ENCODE results near the gene GFRA1.

The GFRA1 gene

DNA sequence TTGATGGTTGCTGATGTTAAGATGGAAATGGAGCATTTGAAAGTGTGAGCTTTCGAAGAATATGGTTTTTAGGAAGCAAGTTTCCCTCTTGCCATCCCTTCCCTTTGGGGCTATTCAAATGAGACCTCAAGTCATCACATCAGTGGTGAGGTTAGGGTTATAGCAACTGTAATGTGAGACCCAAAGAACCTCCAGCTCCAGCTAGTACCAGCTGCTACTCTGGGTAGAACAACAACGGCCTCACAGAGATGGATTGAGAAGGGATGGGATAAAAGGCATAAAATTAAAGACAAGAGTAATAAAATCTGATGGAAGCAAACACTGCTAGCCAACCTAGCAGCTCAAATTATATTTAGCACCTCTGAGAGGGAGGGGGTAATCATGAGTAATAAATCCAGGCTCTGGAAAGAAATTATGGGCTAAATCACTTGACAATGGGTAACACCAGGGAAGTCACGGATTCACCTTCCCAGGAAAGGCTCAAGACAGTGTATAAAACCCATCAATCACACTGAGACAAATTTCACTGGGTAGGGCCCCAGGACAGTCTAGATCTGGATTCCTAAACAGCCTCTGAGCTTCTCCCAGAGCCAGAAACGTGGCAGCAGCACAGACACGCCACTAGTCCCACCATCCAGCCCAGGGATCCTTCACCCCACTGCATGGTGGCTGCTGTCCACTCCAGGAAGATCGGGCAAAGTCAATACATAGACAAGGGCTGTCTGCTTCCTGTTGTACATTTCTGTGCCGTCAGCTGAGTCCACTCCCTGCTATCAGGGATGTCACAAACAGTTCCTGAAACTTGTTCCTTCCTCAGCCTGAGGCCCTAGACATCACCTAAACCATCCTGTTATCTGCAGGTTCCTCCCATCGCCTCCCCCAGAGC lies 151.1 kb downstream of the GFRA1 start:
- DNase-seq = no peak

DNA sequence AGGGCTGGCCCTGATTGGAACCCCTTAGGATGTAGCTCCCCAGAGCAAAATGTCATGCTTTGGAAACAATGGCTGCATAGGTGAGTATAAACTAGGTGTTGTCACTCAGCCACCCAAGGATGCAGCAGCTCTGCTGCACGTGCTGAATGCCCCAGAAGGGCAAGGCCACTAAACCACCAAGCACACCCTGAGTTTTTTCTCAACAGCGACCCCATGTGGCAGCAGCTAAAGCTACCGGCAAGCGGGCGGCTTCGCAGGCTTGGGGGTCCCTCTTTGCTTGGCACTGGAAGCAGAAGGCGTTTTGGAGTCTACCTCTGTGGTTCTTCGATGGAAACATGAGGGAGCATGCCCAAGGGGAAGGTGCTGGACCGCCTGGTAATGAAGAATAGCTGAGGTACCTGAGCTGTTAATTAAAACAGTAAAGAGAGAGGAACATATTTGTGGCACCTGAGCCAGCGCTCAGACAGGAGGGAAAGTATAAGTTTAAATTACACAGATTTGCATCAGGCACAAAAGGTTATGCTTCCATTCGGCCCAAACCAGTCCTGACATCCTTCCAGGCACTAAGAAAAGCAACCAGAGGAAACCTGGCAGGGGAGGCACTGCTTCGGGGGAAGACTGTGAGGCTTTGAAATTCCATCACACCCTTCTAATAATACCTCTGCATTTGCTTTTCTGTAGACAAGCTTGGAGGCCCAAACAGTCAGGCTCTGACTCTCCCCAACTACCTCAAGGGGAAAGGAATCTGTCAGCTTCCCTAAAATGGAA lies 152.1 kb downstream of the GFRA1 start:
- no peak for DNase-seq

DNA sequence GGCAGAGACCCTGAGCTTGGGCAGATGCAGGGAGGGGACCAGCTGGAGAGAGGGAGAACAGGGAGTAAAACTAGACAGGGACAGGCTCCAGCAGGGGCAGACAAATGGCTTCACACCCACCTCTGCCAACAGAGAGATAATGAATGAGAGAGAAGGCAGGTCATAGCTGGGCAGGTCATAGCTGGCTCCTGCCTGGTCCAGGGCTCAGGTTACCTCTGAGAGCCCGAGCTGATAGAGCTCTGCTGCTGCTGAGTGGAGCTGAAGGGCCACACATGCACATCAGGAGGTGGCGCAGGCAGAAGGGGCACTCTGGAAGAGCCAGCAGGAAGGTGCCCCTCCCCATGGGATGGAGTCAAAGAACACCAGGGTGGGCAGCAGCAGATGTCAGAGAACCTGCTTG lies 154.2 kb downstream of the GFRA1 start:
- no peak for DNase-seq

DNA sequence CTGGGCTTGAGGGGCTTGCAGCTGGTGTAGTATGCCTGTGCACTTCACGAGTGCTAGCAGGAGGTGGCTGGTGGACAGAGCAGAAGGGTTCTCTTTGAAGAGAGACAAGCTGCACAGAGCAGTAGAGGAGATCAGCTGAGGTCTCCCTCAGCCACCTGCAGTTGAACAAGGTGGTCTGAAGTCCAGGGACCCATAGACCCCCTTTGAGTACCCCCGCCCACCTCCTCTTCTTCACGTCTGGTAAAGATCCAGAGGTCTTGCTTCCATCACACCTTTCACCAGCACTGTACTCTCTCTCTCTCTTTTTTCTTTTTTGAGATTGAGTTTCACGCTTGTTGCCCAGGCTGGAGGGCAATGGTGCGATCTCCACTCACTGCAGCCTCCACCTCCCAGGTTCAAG lies 157.2 kb downstream of the GFRA1 start:
- DNase-seq = no peak

GRCh38 chr10:116115036-116115641 lies 157.9 kb downstream of the GFRA1 start:
- DNase-seq = no peak

DNA sequence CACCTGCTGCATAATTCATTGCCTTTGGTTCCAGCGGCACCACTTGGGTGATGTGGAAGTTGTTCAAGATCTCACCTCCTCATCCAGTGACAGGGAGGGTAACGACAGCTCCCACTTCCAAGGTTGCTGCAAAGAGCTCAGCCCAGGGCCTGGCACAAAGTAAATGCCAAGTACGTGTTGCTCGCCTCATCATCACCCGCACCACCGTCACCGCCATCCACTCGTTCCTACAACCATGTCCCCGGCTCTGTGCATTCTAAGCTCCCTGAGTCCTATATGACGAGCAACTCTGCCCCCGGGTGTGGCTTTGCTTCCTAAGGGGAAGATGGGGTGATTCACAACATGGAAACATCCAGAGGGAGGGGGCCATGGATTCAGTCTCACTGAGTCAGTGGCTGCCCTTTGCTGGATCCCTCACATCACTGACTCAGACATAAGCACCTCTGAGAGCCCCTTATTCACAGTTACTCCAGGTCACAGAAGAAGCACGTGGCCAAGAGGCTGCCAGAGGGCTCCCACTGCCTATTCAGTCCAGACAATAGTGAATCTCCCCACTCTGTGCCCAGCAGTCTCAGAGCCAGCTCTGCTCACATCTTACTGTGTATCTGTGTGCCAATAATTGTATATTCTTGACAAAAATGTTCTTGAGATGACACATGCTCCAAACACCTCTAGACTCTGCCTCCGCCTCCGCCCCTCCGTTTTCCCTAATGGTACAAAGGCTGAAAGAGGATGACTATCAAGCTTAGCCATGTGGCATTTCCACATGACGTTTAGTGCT lies 159.1 kb downstream of the GFRA1 start:
- peak; percentile 85 for DNase-seq

- DNase-seq = no peak
Observed at GRCh38 chr10:116112232-116113231, 160.5 kb downstream of the GFRA1 start.

GRCh38 chr10:116111483-116112095 lies 161.4 kb downstream of the GFRA1 start:
- no peak for DNase-seq

- DNase-seq = no peak
Observed at GRCh38 chr10:116110736-116111135, 162.3 kb downstream of the GFRA1 start.

DNA sequence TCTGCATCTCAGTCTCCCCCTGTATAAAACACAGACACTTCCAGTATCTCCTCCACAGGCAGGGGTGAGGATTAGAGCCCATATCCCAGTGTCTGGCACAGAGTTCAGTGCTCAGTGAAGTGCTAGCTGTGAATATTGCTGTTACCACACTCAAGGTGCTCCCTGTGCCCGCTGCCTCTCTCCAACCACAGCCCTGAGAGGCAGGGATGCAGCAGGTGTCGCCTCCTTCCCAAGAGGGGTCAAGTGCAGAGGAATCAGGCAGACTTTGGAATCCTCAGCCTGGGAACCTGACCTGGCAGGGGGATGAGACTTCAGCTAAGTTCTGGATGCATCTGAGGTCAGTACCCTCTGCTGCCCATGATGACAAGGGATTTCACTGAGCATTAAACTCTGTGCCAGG lies 163.1 kb downstream of the GFRA1 start:
- DNase-seq = no peak

GRCh38 chr10:116109481-116109880 lies 163.5 kb downstream of the GFRA1 start:
- DNase-seq = no peak

DNA sequence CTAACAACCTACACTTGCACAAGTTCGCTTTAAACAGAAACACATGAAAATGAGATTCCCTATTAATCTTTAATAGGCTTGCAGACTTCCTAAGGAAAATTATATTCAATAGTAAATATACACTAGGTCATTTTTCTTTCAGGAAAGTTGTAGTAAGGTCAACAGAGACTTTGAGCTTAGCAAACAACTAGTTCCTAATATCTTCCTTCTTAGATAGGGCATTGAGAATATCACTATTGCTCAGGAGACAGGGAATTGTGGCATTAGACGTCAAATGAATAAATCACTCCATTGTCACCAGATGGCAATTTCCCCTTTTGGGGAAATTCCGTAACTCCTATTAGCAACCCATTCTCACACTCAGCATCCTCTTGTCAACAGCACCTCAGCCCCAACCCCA lies 164.9 kb downstream of the GFRA1 start:
- no peak for DNase-seq

- no peak for DNase-seq
Observed at GRCh38 chr10:116106611-116107010, 166.4 kb downstream of the GFRA1 start.

GRCh38 chr10:116105264-116105663 lies 167.7 kb downstream of the GFRA1 start:
- DNase-seq = no peak

DNA sequence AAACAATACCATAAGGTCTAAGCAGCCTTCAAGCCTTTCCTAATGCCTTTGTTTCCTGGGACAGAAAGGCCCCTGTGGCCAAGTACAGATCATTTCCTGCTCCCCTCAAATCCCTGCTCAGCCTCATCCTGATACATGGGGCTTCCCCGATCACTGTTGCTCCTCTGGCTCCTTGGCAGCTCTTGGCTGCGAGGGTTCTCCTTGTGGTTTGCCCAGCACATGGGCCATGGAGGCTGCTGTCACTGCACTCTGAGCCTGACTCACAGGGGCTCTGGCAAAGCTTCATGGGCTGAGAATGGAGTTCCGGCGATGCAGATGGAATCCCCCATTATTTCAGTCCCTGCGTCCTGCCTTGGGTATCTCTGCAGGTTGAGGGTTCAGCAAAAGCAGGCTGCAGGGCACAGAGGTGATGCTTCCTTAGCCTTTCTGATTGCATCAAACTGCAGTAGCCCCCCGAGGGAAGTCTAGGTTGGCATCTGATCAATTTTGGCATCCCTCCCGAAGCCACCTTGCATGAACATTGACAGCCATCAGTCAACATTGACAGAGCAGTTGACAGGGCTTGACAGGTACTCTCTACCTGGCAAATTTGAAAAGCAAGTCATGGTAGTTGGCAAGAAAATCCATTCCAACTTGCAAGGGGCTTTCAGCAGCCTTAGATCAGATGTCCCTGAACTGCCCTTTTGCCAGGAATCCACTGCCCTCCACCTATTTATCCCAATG lies 168.6 kb downstream of the GFRA1 start:
- peak; percentile 19 for DNase-seq

- DNase-seq = no peak
Observed at GRCh38 chr10:116103668-116104067, 169.3 kb downstream of the GFRA1 start.

DNA sequence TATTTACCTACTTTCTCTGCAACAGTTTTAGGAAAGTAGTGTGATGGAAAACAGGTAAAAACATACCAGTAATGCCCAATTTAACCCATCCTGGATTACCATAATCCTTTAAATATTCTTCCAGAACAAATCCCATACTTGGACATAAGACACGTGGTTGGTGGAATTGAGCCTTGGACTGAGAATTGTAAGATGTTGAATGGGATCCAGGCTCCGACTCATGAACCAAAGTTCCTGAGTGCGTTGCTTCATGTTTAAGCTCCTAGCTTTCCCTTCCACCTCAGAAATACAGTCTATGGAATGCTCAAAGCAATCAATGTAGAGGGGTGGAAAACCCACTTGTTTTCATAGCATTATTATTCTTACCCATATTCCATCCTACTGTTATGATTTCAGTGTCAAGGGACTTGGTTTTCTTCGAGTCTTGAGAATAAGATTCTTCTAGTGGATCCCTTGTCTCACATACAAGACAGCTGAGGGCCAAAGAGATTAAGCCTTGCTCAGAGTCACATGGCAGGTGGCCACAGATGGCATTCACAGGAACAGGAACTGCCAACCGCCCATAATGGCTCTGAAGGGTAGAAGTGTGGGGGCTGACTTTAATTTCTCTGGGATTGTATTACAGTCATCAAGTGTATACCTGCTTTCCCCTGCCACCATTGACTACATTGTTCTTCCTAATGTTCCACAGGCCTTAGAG lies 171.2 kb downstream of the GFRA1 start:
- DNase-seq = peak; percentile 63

- no peak for DNase-seq
Observed at GRCh38 chr10:116100984-116101383, 172.0 kb downstream of the GFRA1 start.

DNA sequence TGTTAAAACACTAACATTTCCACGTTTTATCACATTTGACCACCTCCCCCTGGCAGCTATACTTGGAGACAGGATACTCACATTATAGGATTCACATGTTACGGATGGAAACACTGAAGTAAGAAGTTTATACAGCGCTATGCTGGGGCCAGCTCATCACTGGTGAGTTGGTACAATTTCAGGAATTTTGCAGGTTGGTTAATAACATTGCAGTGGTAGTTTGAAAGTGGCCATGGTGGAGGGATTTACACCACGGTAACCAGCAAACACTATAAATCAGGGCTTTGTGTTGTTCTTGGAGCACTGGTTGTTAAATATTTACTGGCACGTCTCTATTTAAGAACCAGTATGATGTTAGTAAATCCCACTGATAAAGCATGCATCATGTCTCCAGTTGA lies 174.0 kb downstream of the GFRA1 start:
- DNase-seq = peak; percentile 56

Data from fibroblast of skin of right quadriceps (primary cell).